PC-3 (cell line): Measurements from ENCODE around the gene COL9A3. TPM values are rescaled to one million over a fixed set of nuclear protein-coding genes. Genes with fewer than 3 reads are reported as not detected.

Experiments used
- ATAC-seq: fragments of 200-7000 bp; cut with Tn5 transposase; 2 replicates; pipeline ENCODE4 v1.9.1; 2020; ENCODE audit warnings: mild to moderate bottlenecking, moderate library complexity
- BruUV-seq: library from RNA; stranded (reverse); fragments of 400-500 nt; replicated peaks from 2 replicates; lab custom pipeline; 2021; lab: Mats Ljungman, UMichigan
- CTCF ChIA-PET: fragments of 300-600 bp; sonication (Branson Sonifier 250); formaldehyde crosslinking; loops from one replicate; lab custom pipeline; 2022; ENCODE audit warnings: antibody characterized with exemption; lab: Charles Lee
- POLR2A ChIA-PET: fragments of 300-600 bp; sonication (Branson Sonifier 250); formaldehyde crosslinking; loops from one replicate; lab custom pipeline; 2022; ENCODE audit warnings: antibody characterized with exemption; ENCODE audit not compliant: unreplicated experiment; lab: Charles Lee
- DNase-seq: peaks from one replicate; pipeline ENCODE4 v3.0.0-alpha.2; 2015
- H2AFZ ChIP-seq: fragments of 300-600 bp; sonication (generic); 2 replicates; pipeline ENCODE4 v1.6.0; 2016; ENCODE audit warnings: antibody characterized with exemption, low read length
- H3F3A ChIP-seq: fragments of 300-600 bp; sonication (generic); one replicate; pipeline ENCODE4 v1.6.0; 2017; ENCODE audit warnings: antibody characterized with exemption, low read length, control low read depth, mild to moderate bottlenecking; ENCODE audit not compliant: unreplicated experiment
- H3K27ac ChIP-seq: fragments of 300-600 bp; sonication (generic); 2 replicates; pipeline ENCODE4 v1.5.1; 2016; ENCODE audit warnings: mild to moderate bottlenecking, low read length
- H3K27me3 ChIP-seq: fragments of 300-600 bp; sonication (generic); 2 replicates; pipeline ENCODE4 v1.6.1; 2016; ENCODE audit warnings: low read length, mixed read lengths
- H3K36me3 ChIP-seq: fragments of 300-600 bp; sonication (generic); 2 replicates; pipeline ENCODE4 v1.6.1; 2016; ENCODE audit warnings: low read depth, mixed run types, low read length, mixed read lengths
- H3K4me1 ChIP-seq: fragments of 300-600 bp; sonication (generic); 2 replicates; pipeline ENCODE4 v1.5.1; 2016; ENCODE audit warnings: low read length; ENCODE audit not compliant: insufficient read depth
- H3K4me2 ChIP-seq: fragments of 300-600 bp; sonication (generic); 2 replicates; pipeline ENCODE4 v1.6.0; 2016; ENCODE audit warnings: low read length
- H3K4me3 ChIP-seq: fragments of 300-600 bp; sonication (generic); 2 replicates; pipeline ENCODE4 v1.5.1; 2016; ENCODE audit warnings: mild to moderate bottlenecking, low read length, mixed read lengths
- H3K79me2 ChIP-seq: fragments of 300-600 bp; sonication (generic); 2 replicates; pipeline ENCODE4 v1.6.1; 2017; ENCODE audit warnings: low read length, mixed read lengths
- H3K9ac ChIP-seq: fragments of 300-600 bp; sonication (generic); 2 replicates; pipeline ENCODE4 v1.6.0; 2016; ENCODE audit warnings: mild to moderate bottlenecking, low read length
- H3K9me2 ChIP-seq: fragments of 300-600 bp; sonication (generic); replicated peaks from 2 replicates; pipeline ENCODE4 v1.6.1; 2016; ENCODE audit warnings: mixed run types, low read length, mixed read lengths
- H3K9me3 ChIP-seq: fragments of 300-600 bp; sonication (generic); 2 replicates; pipeline ENCODE4 v1.6.1; 2016; ENCODE audit warnings: low read length, mixed read lengths
- H4K20me1 ChIP-seq: fragments of 300-600 bp; sonication (generic); 2 replicates; pipeline ENCODE4 v1.6.1; 2016; ENCODE audit warnings: low read length, mixed read lengths
- EZH2 ChIP-seq: fragments of 300-600 bp; sonication (generic); IDR thresholded peaks from one replicate; pipeline ENCODE4 v1.6.1; 2017; ENCODE audit warnings: antibody characterized with exemption, mild to moderate bottlenecking, low read length; ENCODE audit not compliant: unreplicated experiment
- EZH2phosphoT487 ChIP-seq: fragments of 300-600 bp; sonication (generic); IDR thresholded peaks from 2 replicates; pipeline ENCODE4 v1.6.1; 2018; ENCODE audit warnings: mild to moderate bottlenecking, antibody characterized with exemption, low read length, borderline replicate concordance
- intact Hi-C: fragments of 100-400 bp; cut with micrococcal nuclease; formaldehyde crosslinking; loops from 2 replicates; pipeline ENCODE4 v1.9.0; 2023
- total RNA-seq: library from RNA; depleted of rRNA; stranded (reverse); fragments of >200 nt; gene quantifications from 2 replicates; pipeline ENCODE4 v1.2.3, GENCODE V29; 2014
- TF ChIP-seq, protein P1 (sequence below): fragments of 300-600 bp; sonication (generic); conservative IDR thresholded peaks from 2 replicates; pipeline ENCODE4 v1.5.1; 2017; ENCODE audit warnings: antibody characterized with exemption, low read depth, mild to moderate bottlenecking, low read length

The COL9A3 gene
- total RNA-seq, 1 experiment from 2014 or later: 14.3 TPM

DNA sequence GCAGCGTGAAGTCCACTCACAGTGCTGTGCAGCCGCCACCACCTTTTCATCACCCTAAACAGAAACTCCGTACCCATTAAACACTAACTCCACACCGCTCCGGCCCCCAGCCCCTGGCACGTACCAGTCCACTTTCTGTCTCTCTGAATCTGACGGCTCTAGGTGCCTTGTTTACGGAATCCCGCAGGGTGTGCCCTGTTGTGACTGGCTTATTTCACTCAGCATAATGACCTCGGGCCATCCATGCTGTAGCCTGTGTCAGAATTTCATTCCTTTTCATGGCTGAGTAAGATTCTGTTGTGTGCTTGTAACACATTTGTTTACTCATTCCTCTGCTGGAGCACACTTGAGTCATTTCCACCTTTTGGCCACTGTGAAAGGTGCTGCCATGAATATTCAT lies 26.8 kb downstream of the COL9A3 start:
- intact Hi-C loops: no loop called here

DNA sequence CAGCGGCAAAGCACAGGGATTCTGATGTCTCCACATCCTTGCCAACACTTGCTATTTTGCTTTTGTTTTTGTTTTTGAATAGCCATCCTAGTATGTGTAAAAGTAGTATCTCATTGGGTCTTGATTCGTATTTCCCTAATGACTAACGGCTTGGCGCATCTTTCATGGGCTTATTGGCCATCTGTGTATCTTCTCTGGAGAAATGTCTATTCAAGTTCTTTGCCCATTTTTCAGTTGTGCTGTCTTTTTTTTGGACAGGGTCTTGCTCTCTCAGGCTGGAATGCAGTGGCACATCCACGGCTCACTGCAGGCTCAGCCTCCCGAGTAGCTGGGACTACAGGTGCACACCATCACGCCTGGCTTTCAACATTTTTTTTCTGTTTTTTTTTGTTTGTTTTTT lies 27.3 kb downstream of the COL9A3 start:
- no TSS peak for BruUV-seq
- no peak overlapping the region for H3K4me2 ChIP-seq
- H3K4me1 ChIP-seq: peaks cover 22% of the 10 kb centered on the region
- no peaks in the 10 kb centered on the region for H4K20me1 ChIP-seq
- H2AFZ ChIP-seq: no peak overlapping the region
- H3K4me3 ChIP-seq: no peak overlapping the region
- no peaks in the 10 kb centered on the region for H3F3A ChIP-seq
- no peak overlapping the region for H3K27ac ChIP-seq
- no peaks in the 10 kb centered on the region; the same call in 1 of the 2 replicates for H3K36me3 ChIP-seq
- ChIA-PET CTCF (no interaction called here), POLR2A (no interaction called here)
- no peak overlapping the region for H3K9ac ChIP-seq
- no peaks in the 10 kb centered on the region for H3K9me3 ChIP-seq
- H3K79me2 ChIP-seq: no peaks in the 10 kb centered on the region
- H3K9me2 ChIP-seq: no peaks in the 10 kb centered on the region
- no peaks in the 10 kb centered on the region for H3K27me3 ChIP-seq
- TF ChIP-seq EZH2phosphoT487 (no peak), EZH2 (no peak)
- TF ChIP-seq, protein P1, sequence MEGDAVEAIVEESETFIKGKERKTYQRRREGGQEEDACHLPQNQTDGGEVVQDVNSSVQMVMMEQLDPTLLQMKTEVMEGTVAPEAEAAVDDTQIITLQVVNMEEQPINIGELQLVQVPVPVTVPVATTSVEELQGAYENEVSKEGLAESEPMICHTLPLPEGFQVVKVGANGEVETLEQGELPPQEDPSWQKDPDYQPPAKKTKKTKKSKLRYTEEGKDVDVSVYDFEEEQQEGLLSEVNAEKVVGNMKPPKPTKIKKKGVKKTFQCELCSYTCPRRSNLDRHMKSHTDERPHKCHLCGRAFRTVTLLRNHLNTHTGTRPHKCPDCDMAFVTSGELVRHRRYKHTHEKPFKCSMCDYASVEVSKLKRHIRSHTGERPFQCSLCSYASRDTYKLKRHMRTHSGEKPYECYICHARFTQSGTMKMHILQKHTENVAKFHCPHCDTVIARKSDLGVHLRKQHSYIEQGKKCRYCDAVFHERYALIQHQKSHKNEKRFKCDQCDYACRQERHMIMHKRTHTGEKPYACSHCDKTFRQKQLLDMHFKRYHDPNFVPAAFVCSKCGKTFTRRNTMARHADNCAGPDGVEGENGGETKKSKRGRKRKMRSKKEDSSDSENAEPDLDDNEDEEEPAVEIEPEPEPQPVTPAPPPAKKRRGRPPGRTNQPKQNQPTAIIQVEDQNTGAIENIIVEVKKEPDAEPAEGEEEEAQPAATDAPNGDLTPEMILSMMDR: no peak
- no peak for DNase-seq
- ATAC-seq: no peak
- intact Hi-C loops: no loop called here

More for the DNA sequence above, 26.8 kb downstream of the COL9A3 start:
- H3K36me3 ChIP-seq: no peaks in the 10 kb centered on the region; the same call in 1 of the 2 replicates
- TF ChIP-seq EZH2phosphoT487: no peak
- TF ChIP-seq, protein P1: no peak
- TF ChIP-seq EZH2: no peak
- H4K20me1 ChIP-seq: no peaks in the 10 kb centered on the region
- BruUV-seq: no TSS peak
- H3K27ac ChIP-seq: no peak overlapping the region
- no peak overlapping the region for H3K4me3 ChIP-seq
- POLR2A ChIA-PET: no interaction called here
- H3K9me2 ChIP-seq: no peaks in the 10 kb centered on the region
- DNase-seq (peak; percentile 67), ATAC-seq (peak; percentile 54)
- no peaks in the 10 kb centered on the region for H3F3A ChIP-seq
- no peak overlapping the region for H2AFZ ChIP-seq
- no peaks in the 10 kb centered on the region for H3K27me3 ChIP-seq
- H3K9me3 ChIP-seq: no peaks in the 10 kb centered on the region
- H3K4me2 ChIP-seq: no peak overlapping the region
- H3K79me2 ChIP-seq: no peaks in the 10 kb centered on the region
- H3K4me1 ChIP-seq: peaks cover 22% of the 10 kb centered on the region
- CTCF ChIA-PET: no interaction called here
- H3K9ac ChIP-seq: no peak overlapping the region

DNA sequence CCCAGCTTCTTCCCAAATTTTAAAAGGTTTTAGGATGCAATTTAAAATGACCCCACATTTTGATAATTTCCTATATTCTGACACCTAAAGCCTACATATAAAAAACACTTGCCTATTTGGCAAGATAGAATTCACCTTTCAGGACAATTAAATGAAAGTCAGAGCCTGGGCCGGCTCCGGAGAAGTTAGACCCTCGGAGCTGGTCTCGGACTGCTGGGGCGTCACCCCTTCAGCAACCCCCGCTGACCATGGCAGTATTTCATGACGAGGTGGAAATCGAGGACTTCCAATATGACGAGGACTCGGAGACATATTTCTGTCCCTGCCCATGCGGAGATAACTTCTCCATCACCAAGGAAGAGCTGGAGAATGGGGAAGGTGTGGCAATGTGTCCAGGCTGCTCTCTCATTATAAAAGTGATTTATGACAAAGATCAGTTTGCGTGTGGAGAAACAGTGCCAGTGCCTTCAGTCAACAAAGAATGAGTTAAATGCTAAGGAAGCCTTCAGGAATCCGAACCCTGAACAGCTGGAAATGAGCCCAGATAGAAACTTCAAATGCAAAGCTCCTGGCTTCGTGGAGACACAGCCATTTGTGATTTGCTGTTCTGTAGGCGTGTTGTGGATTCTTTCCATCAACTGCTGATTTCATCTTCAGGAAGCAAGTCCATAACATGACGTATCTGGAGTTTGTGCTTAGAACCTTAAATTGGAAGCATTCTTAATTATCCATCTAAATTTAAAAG lies 28.7 kb downstream of the COL9A3 start:
- Histone ChIP-seq H3K9me3 (no peaks in the 10 kb centered on the region), H2AFZ (no peak overlapping the region), H3K4me2 (no peak overlapping the region), H3K36me3 (no peaks in the 10 kb centered on the region; the same call in 1 of the 2 replicates), H3K9ac (no peak overlapping the region), H3K27ac (no peak overlapping the region), H4K20me1 (no peaks in the 10 kb centered on the region), H3K4me1 (peaks cover 18% of the 10 kb centered on the region), H3F3A (no peaks in the 10 kb centered on the region), H3K4me3 (no peak overlapping the region), H3K27me3 (no peaks in the 10 kb centered on the region), H3K9me2 (no peaks in the 10 kb centered on the region), H3K79me2 (no peaks in the 10 kb centered on the region)
- ChIA-PET POLR2A (no interaction called here), CTCF (no interaction called here)
- DNase-seq (no peak), ATAC-seq (no peak)
- no TSS peak for BruUV-seq
- TF ChIP-seq EZH2 (no peak), EZH2phosphoT487 (no peak)
- TF ChIP-seq, protein P1: no peak
- intact Hi-C loops: no loop called here
